ENCODE data around the gene C16orf74.

C16orf74 gene

GRCh38 chr16:85712801-85713200, 38.1 kb downstream of the C16orf74 start:
- Histone ChIP-seq H3K9me3 (ENCODE audit: control insufficient read depth in 1 of 2, low read length in 2 of 2) (peaks cover 7% of the 10 kb centered on the region in 2 donors), H3K9ac (ENCODE audit: low read depth in 1 of 2, low read length in 2 of 2) (no peak overlapping the region), H3K27me3 (ENCODE audit: control insufficient read depth in 1 of 2, insufficient read depth in 2 of 2, low read length in 2 of 2) (no peaks in the 10 kb centered on the region), H3K4me3 (ENCODE audit: low read depth in 1 of 2, low read length in 2 of 2) (no peak overlapping the region), H3K4me1 (ENCODE audit: control insufficient read depth in 1 of 2, insufficient read depth in 2 of 2, low read length in 2 of 2) (peaks cover 0 to 7% of the 10 kb centered on the region in 2 donors), H3K27ac (ENCODE audit: low read depth, low read length) (no peak overlapping the region), H3K36me3 (ENCODE audit: control insufficient read depth in 1 of 2, insufficient read depth in 2 of 2, low read length in 2 of 2) (no peaks in the 10 kb centered on the region)

- H3K4me3 ChIP-seq (ENCODE audit: low read depth in 1 of 2, low read length in 2 of 2): no peak overlapping the region
- H3K27ac ChIP-seq (ENCODE audit: low read depth, low read length): no peak overlapping the region
- H3K9ac ChIP-seq (ENCODE audit: low read depth in 1 of 2, low read length in 2 of 2): no peak overlapping the region
- H3K9me3 ChIP-seq (ENCODE audit: control insufficient read depth in 1 of 2, low read length in 2 of 2): peaks cover 7% of the 10 kb centered on the region in 2 donors
- H3K36me3 ChIP-seq (ENCODE audit: control insufficient read depth in 1 of 2, insufficient read depth in 2 of 2, low read length in 2 of 2): no peaks in the 10 kb centered on the region
- no peaks in the 10 kb centered on the region for H3K27me3 ChIP-seq (ENCODE audit: control insufficient read depth in 1 of 2, insufficient read depth in 2 of 2, low read length in 2 of 2)
- peaks cover 0 to 7% of the 10 kb centered on the region in 2 donors for H3K4me1 ChIP-seq (ENCODE audit: control insufficient read depth in 1 of 2, insufficient read depth in 2 of 2, low read length in 2 of 2)
Observed at GRCh38 chr16:85711982-85712587, 38.8 kb downstream of the C16orf74 start.

GRCh38 chr16:85710732-85711131, 40.2 kb downstream of the C16orf74 start:
- no peaks in the 10 kb centered on the region for H3K36me3 ChIP-seq (ENCODE audit: control insufficient read depth in 1 of 2, insufficient read depth in 2 of 2, low read length in 2 of 2)
- H3K4me3 ChIP-seq (ENCODE audit: low read depth in 1 of 2, low read length in 2 of 2): no peak overlapping the region
- no peak overlapping the region for H3K27ac ChIP-seq (ENCODE audit: low read depth, low read length)
- H3K27me3 ChIP-seq (ENCODE audit: control insufficient read depth in 1 of 2, insufficient read depth in 2 of 2, low read length in 2 of 2): no peaks in the 10 kb centered on the region
- H3K9me3 ChIP-seq (ENCODE audit: control insufficient read depth in 1 of 2, low read length in 2 of 2): peaks cover 7% of the 10 kb centered on the region in 2 donors
- no peak overlapping the region for H3K9ac ChIP-seq (ENCODE audit: low read depth in 1 of 2, low read length in 2 of 2)
- H3K4me1 ChIP-seq (ENCODE audit: control insufficient read depth in 1 of 2, insufficient read depth in 2 of 2, low read length in 2 of 2): no peaks in the 10 kb centered on the region

GRCh38 chr16:85709766-85710585, 40.9 kb downstream of the C16orf74 start:
- H3K27ac ChIP-seq (ENCODE audit: low read depth, low read length): no peak overlapping the region
- H3K4me3 ChIP-seq (ENCODE audit: low read depth in 1 of 2, low read length in 2 of 2): no peak overlapping the region
- H3K27me3 ChIP-seq (ENCODE audit: control insufficient read depth in 1 of 2, insufficient read depth in 2 of 2, low read length in 2 of 2): no peaks in the 10 kb centered on the region
- H3K36me3 ChIP-seq (ENCODE audit: control insufficient read depth in 1 of 2, insufficient read depth in 2 of 2, low read length in 2 of 2): no peaks in the 10 kb centered on the region
- peaks cover 7% of the 10 kb centered on the region in 2 donors for H3K9me3 ChIP-seq (ENCODE audit: control insufficient read depth in 1 of 2, low read length in 2 of 2)
- H3K4me1 ChIP-seq (ENCODE audit: control insufficient read depth in 1 of 2, insufficient read depth in 2 of 2, low read length in 2 of 2): no peaks in the 10 kb centered on the region
- H3K9ac ChIP-seq (ENCODE audit: low read depth in 1 of 2, low read length in 2 of 2): no peak overlapping the region

- Histone ChIP-seq H3K9ac (ENCODE audit: low read depth in 1 of 2, low read length in 2 of 2) (no peak overlapping the region), H3K4me1 (ENCODE audit: control insufficient read depth in 1 of 2, insufficient read depth in 2 of 2, low read length in 2 of 2) (no peaks in the 10 kb centered on the region), H3K4me3 (ENCODE audit: low read depth in 1 of 2, low read length in 2 of 2) (no peak overlapping the region), H3K27me3 (ENCODE audit: control insufficient read depth in 1 of 2, insufficient read depth in 2 of 2, low read length in 2 of 2) (no peaks in the 10 kb centered on the region), H3K36me3 (ENCODE audit: control insufficient read depth in 1 of 2, insufficient read depth in 2 of 2, low read length in 2 of 2) (no peaks in the 10 kb centered on the region), H3K27ac (ENCODE audit: low read depth, low read length) (no peak overlapping the region), H3K9me3 (ENCODE audit: control insufficient read depth in 1 of 2, low read length in 2 of 2) (peaks cover 7% of the 10 kb centered on the region in 2 donors)
Observed at GRCh38 chr16:85708338-85708737, 42.6 kb downstream of the C16orf74 start.

- Histone ChIP-seq H3K27ac (ENCODE audit: low read depth, low read length) (no peak overlapping the region), H3K4me3 (ENCODE audit: low read depth in 1 of 2, low read length in 2 of 2) (no peak overlapping the region), H3K27me3 (ENCODE audit: control insufficient read depth in 1 of 2, insufficient read depth in 2 of 2, low read length in 2 of 2) (no peaks in the 10 kb centered on the region), H3K4me1 (ENCODE audit: control insufficient read depth in 1 of 2, insufficient read depth in 2 of 2, low read length in 2 of 2) (no peaks in the 10 kb centered on the region), H3K36me3 (ENCODE audit: control insufficient read depth in 1 of 2, insufficient read depth in 2 of 2, low read length in 2 of 2) (no peaks in the 10 kb centered on the region), H3K9ac (ENCODE audit: low read depth in 1 of 2, low read length in 2 of 2) (no peak overlapping the region), H3K9me3 (ENCODE audit: control insufficient read depth in 1 of 2, low read length in 2 of 2) (peaks cover 7% of the 10 kb centered on the region in 2 donors)
Observed at GRCh38 chr16:85707528-85708095, 43.3 kb downstream of the C16orf74 start.

- Histone ChIP-seq H3K9me3 (ENCODE audit: control insufficient read depth in 1 of 2, low read length in 2 of 2) (peaks cover 0 to under 1% of the 10 kb centered on the region in 2 donors), H3K4me3 (ENCODE audit: low read depth in 1 of 2, low read length in 2 of 2) (no peak overlapping the region), H3K9ac (ENCODE audit: low read depth in 1 of 2, low read length in 2 of 2) (no peak overlapping the region), H3K27ac (ENCODE audit: low read depth, low read length) (no peak overlapping the region), H3K27me3 (ENCODE audit: control insufficient read depth in 1 of 2, insufficient read depth in 2 of 2, low read length in 2 of 2) (no peaks in the 10 kb centered on the region), H3K4me1 (ENCODE audit: control insufficient read depth in 1 of 2, insufficient read depth in 2 of 2, low read length in 2 of 2) (no peaks in the 10 kb centered on the region), H3K36me3 (ENCODE audit: control insufficient read depth in 1 of 2, insufficient read depth in 2 of 2, low read length in 2 of 2) (no peaks in the 10 kb centered on the region)
Observed at GRCh38 chr16:85706449-85707034, 44.4 kb downstream of the C16orf74 start.

GRCh38 chr16:85704900-85705846, 45.7 kb downstream of the C16orf74 start:
- H3K9ac ChIP-seq (ENCODE audit: low read depth in 1 of 2, low read length in 2 of 2): no peak overlapping the region
- no peaks in the 10 kb centered on the region for H3K36me3 ChIP-seq (ENCODE audit: control insufficient read depth in 1 of 2, insufficient read depth in 2 of 2, low read length in 2 of 2)
- no peak overlapping the region for H3K27ac ChIP-seq (ENCODE audit: low read depth, low read length)
- no peak overlapping the region for H3K4me3 ChIP-seq (ENCODE audit: low read depth in 1 of 2, low read length in 2 of 2)
- H3K4me1 ChIP-seq (ENCODE audit: control insufficient read depth in 1 of 2, insufficient read depth in 2 of 2, low read length in 2 of 2): no peaks in the 10 kb centered on the region
- no peaks in the 10 kb centered on the region for H3K9me3 ChIP-seq (ENCODE audit: control insufficient read depth in 1 of 2, low read length in 2 of 2)
- H3K27me3 ChIP-seq (ENCODE audit: control insufficient read depth in 1 of 2, insufficient read depth in 2 of 2, low read length in 2 of 2): no peaks in the 10 kb centered on the region

- H3K36me3 ChIP-seq (ENCODE audit: control insufficient read depth in 1 of 2, insufficient read depth in 2 of 2, low read length in 2 of 2): no peaks in the 10 kb centered on the region
- H3K4me1 ChIP-seq (ENCODE audit: control insufficient read depth in 1 of 2, insufficient read depth in 2 of 2, low read length in 2 of 2): no peaks in the 10 kb centered on the region
Observed at GRCh38 chr16:85704011-85704410, 46.9 kb downstream of the C16orf74 start.

More at GRCh38 chr16:85704011-85704410, 46.9 kb downstream of the C16orf74 start:
- no peak overlapping the region for H3K27ac ChIP-seq (ENCODE audit: low read depth, low read length)
- H3K9me3 ChIP-seq (ENCODE audit: control insufficient read depth in 1 of 2, low read length in 2 of 2): no peaks in the 10 kb centered on the region
- no peak overlapping the region for H3K4me3 ChIP-seq (ENCODE audit: low read depth in 1 of 2, low read length in 2 of 2)
- no peaks in the 10 kb centered on the region for H3K27me3 ChIP-seq (ENCODE audit: control insufficient read depth in 1 of 2, insufficient read depth in 2 of 2, low read length in 2 of 2)
- H3K9ac ChIP-seq (ENCODE audit: low read depth in 1 of 2, low read length in 2 of 2): no peak overlapping the region
